HepG2 (cell line): Measurements from ENCODE around the gene WWC1. TPM values are rescaled to one million over a fixed set of nuclear protein-coding genes. Genes with fewer than 3 reads are reported as not detected.

ENCODE experiments used
- ARNT ChIP-seq: fragments of 450-650 bp; IDR thresholded peaks from 2 replicates; pipeline ENCODE4 v1.6.1; 2017
- KLF11 ChIP-seq: IDR thresholded peaks from 2 replicates; pipeline ENCODE4 v1.6.1; 2016; ENCODE audit warnings: missing compliant biosample characterization
- MEIS2 ChIP-seq: sonication (generic); formaldehyde crosslinking; IDR thresholded peaks from 2 replicates; pipeline ENCODE4 v1.9.0; 2021; ENCODE audit warnings: mild to moderate bottlenecking, missing genetic modification reagents
- RFX5 ChIP-seq: IDR thresholded peaks from 2 replicates; pipeline ENCODE4 v1.6.1; 2011; ENCODE audit warnings: low read depth, low read length, improper control_type of control experiment
- SRY ChIP-seq: sonication (generic); formaldehyde crosslinking; IDR thresholded peaks from 2 replicates; pipeline ENCODE4 v1.8.0; 2022; ENCODE audit warnings: mild to moderate bottlenecking, missing genetic modification reagents
- ZNF12 ChIP-seq: sonication (generic); formaldehyde crosslinking; IDR thresholded peaks from 2 replicates; pipeline ENCODE4 v1.5.0; 2020; ENCODE audit warnings: missing genetic modification reagents
- ZNF232 ChIP-seq: sonication (generic); formaldehyde crosslinking; IDR thresholded peaks from 2 replicates; pipeline ENCODE4 v1.4.0; 2020; ENCODE audit warnings: missing genetic modification reagents, borderline replicate concordance
- ZNF549 ChIP-seq: sonication (generic); formaldehyde crosslinking; IDR thresholded peaks from 2 replicates; pipeline ENCODE4 v1.5.0; 2020; ENCODE audit warnings: missing genetic modification reagents
- ZNF629 ChIP-seq: sonication (generic); formaldehyde crosslinking; conservative IDR thresholded peaks from 2 replicates; pipeline ENCODE4 v1.5.0; 2020; ENCODE audit warnings: missing genetic modification reagents
- ZNF790 ChIP-seq: sonication (generic); formaldehyde crosslinking; IDR thresholded peaks from 2 replicates; pipeline ENCODE4 v1.8.0; 2022; ENCODE audit warnings: missing genetic modification reagents, mild to moderate bottlenecking, borderline replicate concordance
- polyA plus RNA-seq, 8 experiments: library from polyadenylated mRNA; depleted of rRNA in 3 of 8; stranded (reverse) in 7 of 8; unstranded in 1 of 8; fragments of >200 nt; fragmentation: Illumina TruSeq in 4 of 8; extraction: Trizol in 4 of 8; gene quantifications; 2 replicates each; pipeline versions ENCODE4 v1.2.1 to v1.2.3, GENCODE V29; 2011 to 2016; ENCODE audit warnings: low read depth in 4 of 8, missing spikeins in 1 of 8, mixed read lengths in 1 of 8; ENCODE audit not compliant: insufficient read depth in 1 of 8
- total RNA-seq, 5 experiments: library from RNA; depleted of rRNA; stranded (reverse); fragments of >200 nt; fragmentation: Illumina TruSeq; extraction: Trizol; gene quantifications; 2 replicates each; pipeline ENCODE4 v1.2.3, GENCODE V29; 2016; ENCODE audit warnings: low read depth in 1 of 5
- TF ChIP-seq, protein P1 (sequence below): sonication (generic); formaldehyde crosslinking; conservative IDR thresholded peaks from 2 replicates; pipeline ENCODE4 v1.8.0; 2022; ENCODE audit warnings: missing genetic modification reagents
- TF ChIP-seq, protein P2 (sequence below): sonication (generic); formaldehyde crosslinking; IDR thresholded peaks from 2 replicates; pipeline ENCODE4 v1.8.1; 2022; ENCODE audit warnings: low read depth, mild to moderate bottlenecking, missing genetic modification reagents
- TF ChIP-seq, protein P3 (sequence below): IDR thresholded peaks from 2 replicates; pipeline ENCODE4 v1.6.1; 2016
- TF ChIP-seq, protein P4 (sequence below): sonication (generic); formaldehyde crosslinking; IDR thresholded peaks from 2 replicates; pipeline ENCODE4 v1.4.0; 2020; ENCODE audit warnings: missing genetic modification reagents, borderline replicate concordance

WWC1 gene
- total and polyA plus RNA-seq, 2 of the 13 experiments (the other 11 are each of a cell fraction or from before 2014, with no cell fraction given) = 8.3 to 17.9 TPM

DNA sequence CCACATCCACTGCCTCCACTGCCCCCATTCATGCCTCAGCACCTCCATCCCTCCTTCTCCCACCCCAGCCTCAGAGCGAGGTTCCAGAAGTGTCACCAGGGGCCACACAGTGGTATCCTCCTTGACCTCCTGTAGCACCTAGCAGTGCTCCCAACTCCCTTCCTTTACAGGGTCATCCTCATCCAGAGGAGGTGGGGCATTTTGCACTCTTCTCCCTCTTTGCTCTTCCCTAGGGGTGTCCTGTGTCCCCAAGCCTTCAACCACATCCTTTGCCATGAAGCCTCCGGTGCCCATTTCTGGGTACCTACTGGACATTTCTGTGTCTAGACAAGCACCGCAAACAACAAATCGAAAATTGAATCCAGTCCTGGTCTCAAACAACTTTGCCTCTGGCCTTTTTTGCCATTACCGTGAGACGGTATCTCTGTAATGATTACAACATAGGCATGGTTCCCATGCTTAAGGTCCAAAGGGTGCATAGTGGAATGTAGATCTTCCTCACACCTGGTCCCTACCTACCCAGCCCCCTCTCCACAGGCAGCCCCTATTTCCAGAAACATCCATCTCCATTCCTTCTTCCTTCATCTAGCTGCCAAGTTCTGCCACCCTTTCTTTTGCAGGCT, 17.6 kb downstream of the WWC1 start (continued):
- TF ChIP-seq, protein P1, sequence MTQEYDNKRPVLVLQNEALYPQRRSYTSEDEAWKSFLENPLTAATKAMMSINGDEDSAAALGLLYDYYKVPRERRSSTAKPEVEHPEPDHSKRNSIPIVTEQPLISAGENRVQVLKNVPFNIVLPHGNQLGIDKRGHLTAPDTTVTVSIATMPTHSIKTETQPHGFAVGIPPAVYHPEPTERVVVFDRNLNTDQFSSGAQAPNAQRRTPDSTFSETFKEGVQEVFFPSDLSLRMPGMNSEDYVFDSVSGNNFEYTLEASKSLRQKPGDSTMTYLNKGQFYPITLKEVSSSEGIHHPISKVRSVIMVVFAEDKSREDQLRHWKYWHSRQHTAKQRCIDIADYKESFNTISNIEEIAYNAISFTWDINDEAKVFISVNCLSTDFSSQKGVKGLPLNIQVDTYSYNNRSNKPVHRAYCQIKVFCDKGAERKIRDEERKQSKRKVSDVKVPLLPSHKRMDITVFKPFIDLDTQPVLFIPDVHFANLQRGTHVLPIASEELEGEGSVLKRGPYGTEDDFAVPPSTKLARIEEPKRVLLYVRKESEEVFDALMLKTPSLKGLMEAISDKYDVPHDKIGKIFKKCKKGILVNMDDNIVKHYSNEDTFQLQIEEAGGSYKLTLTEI = no peak
- TF ChIP-seq RFX5 (no peak), KLF11 (CRISPR knock-in tag) (no peak), ZNF549 (no peak), MEIS2 (CRISPR knock-in tag) (no peak), ZNF232 (CRISPR knock-in tag) (no peak), ZNF790 (CRISPR knock-in tag) (no peak), SRY (CRISPR knock-in tag) (no peak), ZNF629 (CRISPR knock-in tag) (0 out of 2 replicates have a peak, but pooled peaks have one; percentile 25), ARNT (no peak), ZNF12 (CRISPR knock-in tag) (no peak)
- TF ChIP-seq, protein P2, sequence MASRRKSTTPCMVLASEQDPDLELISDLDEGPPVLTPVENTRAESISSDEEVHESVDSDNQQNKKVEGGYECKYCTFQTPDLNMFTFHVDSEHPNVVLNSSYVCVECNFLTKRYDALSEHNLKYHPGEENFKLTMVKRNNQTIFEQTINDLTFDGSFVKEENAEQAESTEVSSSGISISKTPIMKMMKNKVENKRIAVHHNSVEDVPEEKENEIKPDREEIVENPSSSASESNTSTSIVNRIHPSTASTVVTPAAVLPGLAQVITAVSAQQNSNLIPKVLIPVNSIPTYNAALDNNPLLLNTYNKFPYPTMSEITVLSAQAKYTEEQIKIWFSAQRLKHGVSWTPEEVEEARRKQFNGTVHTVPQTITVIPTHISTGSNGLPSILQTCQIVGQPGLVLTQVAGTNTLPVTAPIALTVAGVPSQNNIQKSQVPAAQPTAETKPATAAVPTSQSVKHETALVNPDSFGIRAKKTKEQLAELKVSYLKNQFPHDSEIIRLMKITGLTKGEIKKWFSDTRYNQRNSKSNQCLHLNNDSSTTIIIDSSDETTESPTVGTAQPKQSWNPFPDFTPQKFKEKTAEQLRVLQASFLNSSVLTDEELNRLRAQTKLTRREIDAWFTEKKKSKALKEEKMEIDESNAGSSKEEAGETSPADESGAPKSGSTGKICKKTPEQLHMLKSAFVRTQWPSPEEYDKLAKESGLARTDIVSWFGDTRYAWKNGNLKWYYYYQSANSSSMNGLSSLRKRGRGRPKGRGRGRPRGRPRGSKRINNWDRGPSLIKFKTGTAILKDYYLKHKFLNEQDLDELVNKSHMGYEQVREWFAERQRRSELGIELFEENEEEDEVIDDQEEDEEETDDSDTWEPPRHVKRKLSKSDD (CRISPR knock-in tag) = no peak
- TF ChIP-seq, protein P3, sequence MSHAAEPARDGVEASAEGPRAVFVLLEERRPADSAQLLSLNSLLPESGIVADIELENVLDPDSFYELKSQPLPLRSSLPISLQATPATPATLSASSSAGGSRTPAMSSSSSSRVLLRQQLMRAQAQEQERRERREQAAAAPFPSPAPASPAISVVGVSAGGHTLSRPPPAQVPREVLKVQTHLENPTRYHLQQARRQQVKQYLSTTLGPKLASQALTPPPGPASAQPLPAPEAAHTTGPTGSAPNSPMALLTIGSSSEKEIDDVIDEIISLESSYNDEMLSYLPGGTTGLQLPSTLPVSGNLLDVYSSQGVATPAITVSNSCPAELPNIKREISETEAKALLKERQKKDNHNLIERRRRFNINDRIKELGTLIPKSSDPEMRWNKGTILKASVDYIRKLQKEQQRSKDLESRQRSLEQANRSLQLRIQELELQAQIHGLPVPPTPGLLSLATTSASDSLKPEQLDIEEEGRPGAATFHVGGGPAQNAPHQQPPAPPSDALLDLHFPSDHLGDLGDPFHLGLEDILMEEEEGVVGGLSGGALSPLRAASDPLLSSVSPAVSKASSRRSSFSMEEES (CRISPR knock-in tag) = peak; percentile 55; the same call in 1 of the 2 replicates
- TF ChIP-seq, protein P4, sequence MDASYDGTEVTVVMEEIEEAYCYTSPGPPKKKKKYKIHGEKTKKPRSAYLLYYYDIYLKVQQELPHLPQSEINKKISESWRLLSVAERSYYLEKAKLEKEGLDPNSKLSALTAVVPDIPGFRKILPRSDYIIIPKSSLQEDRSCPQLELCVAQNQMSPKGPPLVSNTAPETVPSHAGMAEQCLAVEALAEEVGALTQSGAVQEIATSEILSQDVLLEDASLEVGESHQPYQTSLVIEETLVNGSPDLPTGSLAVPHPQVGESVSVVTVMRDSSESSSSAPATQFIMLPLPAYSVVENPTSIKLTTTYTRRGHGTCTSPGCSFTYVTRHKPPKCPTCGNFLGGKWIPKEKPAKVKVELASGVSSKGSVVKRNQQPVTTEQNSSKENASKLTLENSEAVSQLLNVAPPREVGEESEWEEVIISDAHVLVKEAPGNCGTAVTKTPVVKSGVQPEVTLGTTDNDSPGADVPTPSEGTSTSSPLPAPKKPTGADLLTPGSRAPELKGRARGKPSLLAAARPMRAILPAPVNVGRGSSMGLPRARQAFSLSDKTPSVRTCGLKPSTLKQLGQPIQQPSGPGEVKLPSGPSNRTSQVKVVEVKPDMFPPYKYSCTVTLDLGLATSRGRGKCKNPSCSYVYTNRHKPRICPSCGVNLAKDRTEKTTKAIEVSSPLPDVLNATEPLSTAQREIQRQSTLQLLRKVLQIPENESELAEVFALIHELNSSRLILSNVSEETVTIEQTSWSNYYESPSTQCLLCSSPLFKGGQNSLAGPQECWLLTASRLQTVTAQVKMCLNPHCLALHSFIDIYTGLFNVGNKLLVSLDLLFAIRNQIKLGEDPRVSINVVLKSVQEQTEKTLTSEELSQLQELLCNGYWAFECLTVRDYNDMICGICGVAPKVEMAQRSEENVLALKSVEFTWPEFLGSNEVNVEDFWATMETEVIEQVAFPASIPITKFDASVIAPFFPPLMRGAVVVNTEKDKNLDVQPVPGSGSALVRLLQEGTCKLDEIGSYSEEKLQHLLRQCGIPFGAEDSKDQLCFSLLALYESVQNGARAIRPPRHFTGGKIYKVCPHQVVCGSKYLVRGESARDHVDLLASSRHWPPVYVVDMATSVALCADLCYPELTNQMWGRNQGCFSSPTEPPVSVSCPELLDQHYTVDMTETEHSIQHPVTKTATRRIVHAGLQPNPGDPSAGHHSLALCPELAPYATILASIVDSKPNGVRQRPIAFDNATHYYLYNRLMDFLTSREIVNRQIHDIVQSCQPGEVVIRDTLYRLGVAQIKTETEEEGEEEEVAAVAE (CRISPR knock-in tag) = no peak
